OCI-LY7 (cell line): Measurements from ENCODE around the gene ZNF620. TPM values are rescaled to one million over a fixed set of nuclear protein-coding genes. Genes with fewer than 3 reads are reported as not detected.

Experiments used
- BruUV-seq: library from RNA; stranded (reverse); fragments of 400-500 nt; replicated peaks from 2 replicates; lab custom pipeline; 2021; lab: Mats Ljungman, UMichigan
- CTCF ChIA-PET: fragments of 300-600 bp; sonication (Branson Sonifier 250); formaldehyde crosslinking; loops from one replicate; lab custom pipeline; 2022; ENCODE audit warnings: antibody characterized with exemption; ENCODE audit not compliant: unreplicated experiment; lab: Charles Lee
- POLR2A ChIA-PET: fragments of 300-600 bp; sonication (Branson Sonifier 250); formaldehyde crosslinking; loops from one replicate; lab custom pipeline; 2022; ENCODE audit warnings: antibody characterized with exemption; lab: Charles Lee
- DNase-seq: peaks from one replicate; pipeline ENCODE4 v3.0.0-alpha.2; 2015; ENCODE audit warnings: low spot score
- H2AFZ ChIP-seq: fragments of 200-600 bp; sonication (generic), shearing (Covaris generic); 2 replicates; pipeline ENCODE4 v1.6.1; 2014; ENCODE audit warnings: mild to moderate bottlenecking, antibody characterized with exemption, low read length, moderate library complexity
- H3K27ac ChIP-seq: fragments of 200-600 bp; sonication (generic); 2 replicates; pipeline ENCODE4 v1.5.1; 2014; ENCODE audit warnings: mixed run types, low read depth, mild to moderate bottlenecking, moderate library complexity, low read length, inconsistent platforms; ENCODE audit not compliant: poor library complexity, severe bottlenecking
- H3K36me3 ChIP-seq: fragments of 200-600 bp; sonication (generic); 2 replicates; pipeline ENCODE4 v1.6.1; 2014; ENCODE audit warnings: mild to moderate bottlenecking, antibody characterized with exemption, low read length, moderate library complexity, mixed read lengths; ENCODE audit not compliant: insufficient read depth
- H3K4me1 ChIP-seq: fragments of 200-600 bp; sonication (generic); 2 replicates; pipeline ENCODE4 v1.5.1; 2014; ENCODE audit warnings: mild to moderate bottlenecking, low read length; ENCODE audit not compliant: insufficient read depth, poor library complexity, severe bottlenecking
- H3K4me2 ChIP-seq: fragments of 200-600 bp; sonication (generic); 2 replicates; pipeline ENCODE4 v1.6.1; 2014; ENCODE audit warnings: mild to moderate bottlenecking, low read length
- H3K4me3 ChIP-seq: fragments of 200-600 bp; sonication (generic); 2 replicates; pipeline ENCODE4 v1.5.1; 2014; ENCODE audit warnings: mild to moderate bottlenecking, low read depth, low read length; ENCODE audit not compliant: poor library complexity, severe bottlenecking
- H3K79me2 ChIP-seq: fragments of 200-600 bp; sonication (generic); 2 replicates; pipeline ENCODE4 v1.6.1; 2016; ENCODE audit warnings: low read depth, mild to moderate bottlenecking, low read length, moderate library complexity, mixed read lengths; ENCODE audit not compliant: insufficient read depth
- H3K9me2 ChIP-seq: fragments of 200-600 bp; sonication (generic); 2 replicates; pipeline ENCODE4 v1.6.1; 2016; ENCODE audit warnings: mild to moderate bottlenecking, low read length, mixed read lengths; ENCODE audit not compliant: insufficient read depth
- H3K9me3 ChIP-seq: fragments of 200-600 bp; sonication (generic); 2 replicates; pipeline ENCODE4 v1.6.1; 2014; ENCODE audit warnings: mild to moderate bottlenecking, mixed run types, low read length, mixed read lengths
- H4K20me1 ChIP-seq: fragments of 200-600 bp; sonication (generic); 2 replicates; pipeline ENCODE4 v1.6.1; 2014; ENCODE audit warnings: mild to moderate bottlenecking, antibody characterized with exemption, low read length, moderate library complexity, mixed read lengths; ENCODE audit not compliant: insufficient read depth
- CTCF ChIP-seq: fragments of 200-600 bp; sonication (generic); conservative IDR thresholded peaks from 2 replicates; pipeline ENCODE4 v1.5.1; 2014; ENCODE audit warnings: mild to moderate bottlenecking, antibody characterized with exemption, low read length, moderate library complexity, mixed read lengths
- EZH2phosphoT487 ChIP-seq: fragments of 200-600 bp; sonication (generic); IDR thresholded peaks from 2 replicates; pipeline ENCODE4 v1.6.1; 2018; ENCODE audit warnings: low read depth, borderline replicate concordance, mild to moderate bottlenecking, mixed run types, antibody characterized with exemption, low read length, moderate library complexity, mixed read lengths
- intact Hi-C: fragments of 100-400 bp; cut with micrococcal nuclease; formaldehyde crosslinking; loops from one replicate; pipeline ENCODE4 v1.10.0; 2022; ENCODE audit not compliant: unreplicated experiment
- total RNA-seq, 2 experiments: library from RNA; depleted of rRNA in 1 of 2; stranded (reverse); fragments of >200 nt in 1 of 2; shearing (Covaris generic) in 1 of 2; gene quantifications; 2 replicates each; pipeline ENCODE4 v1.2.3, GENCODE V29; 2014 to 2022

The ZNF620 gene
- total RNA-seq, 2 experiments from 2014 or later: 0.27 TPM; not detected in 1

- Histone ChIP-seq H3K4me3 (no peak overlapping the region), H3K4me1 (peaks cover 9% of the 10 kb centered on the region), H2AFZ (no peak overlapping the region), H3K9me3 (no peaks in the 10 kb centered on the region), H3K4me2 (no peak overlapping the region), H3K79me2 (peaks cover 17% of the 10 kb centered on the region), H4K20me1 (peaks cover 10% of the 10 kb centered on the region; the same call in 1 of the 2 replicates), H3K9me2 (no peaks in the 10 kb centered on the region), H3K27ac (no peak overlapping the region), H3K36me3 (peaks cover 82% of the 10 kb centered on the region)
- BruUV-seq: no TSS peak
- intact Hi-C loops: no loop called here
- TF ChIP-seq CTCF (no peak), EZH2phosphoT487 (no peak)
- POLR2A ChIA-PET: no interaction called here
- CTCF ChIA-PET: no interaction called here
- DNase-seq: no peak
Measured at GRCh38 chr3:40464339-40465110, 41.3 kb upstream of the ZNF620 start.

- intact Hi-C loops: no loop called here
Measured at GRCh38 chr3:40465111-40465407, 40.8 kb upstream of the ZNF620 start.

More at GRCh38 chr3:40465111-40465407, 40.8 kb upstream of the ZNF620 start:
- ChIA-PET CTCF (no interaction called here), POLR2A (interaction anchor here (0.9 to 1.3 kb wide), 2 partner anchors 8 to 10 kb away, joined by 3 read pairs; partner anchors contain the start of gene RPL14)
- Histone ChIP-seq H3K4me1 (peaks cover 4% of the 10 kb centered on the region), H3K36me3 (peaks cover 77% of the 10 kb centered on the region), H3K9me3 (no peaks in the 10 kb centered on the region), H3K4me3 (no peak overlapping the region), H3K9me2 (no peaks in the 10 kb centered on the region), H3K79me2 (peaks cover 12% of the 10 kb centered on the region; the same call in 1 of the 2 replicates), H3K27ac (no peak overlapping the region), H2AFZ (no peak overlapping the region), H4K20me1 (peaks cover 6% of the 10 kb centered on the region; the same call in 1 of the 2 replicates), H3K4me2 (no peak overlapping the region)
- no TSS peak for BruUV-seq
- TF ChIP-seq EZH2phosphoT487 (no peak), CTCF (no peak)
- DNase-seq: no peak
